ENCODE data around the gene TNIP1.

Gene TNIP1

GRCh38 chr5:151083081-151083676, 2.3 kb upstream of the TNIP1 start:
- DNase-seq (ENCODE audit: low spot score), result no peak

GRCh38 chr5:151082282-151082902, 1.6 kb upstream of the TNIP1 start:
- no peak for DNase-seq (ENCODE audit: low spot score)

GRCh38 chr5:151081431-151082281, 822 bp upstream of the TNIP1 start:
- DNase-seq (ENCODE audit: low spot score), result no peak

GRCh38 chr5:151079838-151080612, 809 bp downstream of the TNIP1 start:
- DNase-seq (ENCODE audit: low spot score), result no peak

GRCh38 chr5:151078490-151079262, 2.2 kb downstream of the TNIP1 start:
- no peak for DNase-seq (ENCODE audit: low spot score)

- DNase-seq (ENCODE audit: low spot score), result no peak
Observed at GRCh38 chr5:151077967-151078366, 2.9 kb downstream of the TNIP1 start.

GRCh38 chr5:151077419-151077818, 3.4 kb downstream of the TNIP1 start:
- DNase-seq (ENCODE audit: low spot score), result no peak

GRCh38 chr5:151076616-151077015, 4.2 kb downstream of the TNIP1 start:
- DNase-seq (ENCODE audit: low spot score), result no peak

GRCh38 chr5:151075698-151076331, 5.0 kb downstream of the TNIP1 start:
- no peak for DNase-seq (ENCODE audit: low spot score)

GRCh38 chr5:151074557-151074956, 6.3 kb downstream of the TNIP1 start:
- DNase-seq (ENCODE audit: low spot score), result no peak

GRCh38 chr5:151073280-151073679, 7.6 kb downstream of the TNIP1 start:
- no peak for DNase-seq (ENCODE audit: low spot score)

- DNase-seq (ENCODE audit: low spot score), result no peak
Observed at GRCh38 chr5:151072630-151073025, 8.2 kb downstream of the TNIP1 start.

- DNase-seq (ENCODE audit: low spot score), result no peak
Observed at GRCh38 chr5:151071848-151072629, 8.8 kb downstream of the TNIP1 start.

- DNase-seq (ENCODE audit: low spot score), result no peak
Observed at GRCh38 chr5:151071021-151071420, 9.8 kb downstream of the TNIP1 start.

- no peak for DNase-seq (ENCODE audit: low spot score)
Observed at GRCh38 chr5:151070449-151070848, 10.4 kb downstream of the TNIP1 start.

- DNase-seq (ENCODE audit: low spot score), result no peak
Observed at GRCh38 chr5:151068433-151069197, 12.2 kb downstream of the TNIP1 start.

GRCh38 chr5:151067632-151068432, 13.0 kb downstream of the TNIP1 start:
- DNase-seq (ENCODE audit: low spot score), result no peak

GRCh38 chr5:151066920-151067319, 13.9 kb downstream of the TNIP1 start:
- no peak for DNase-seq (ENCODE audit: low spot score)

- DNase-seq (ENCODE audit: low spot score), result no peak
Observed at GRCh38 chr5:151065609-151066008, 15.2 kb downstream of the TNIP1 start.

Data from HuH-7.5 (cell line).